Measurements from ENCODE around the gene EAF1.
"Not testable (repeated sequence)": the region's sequence is repeated elsewhere in the genome, so short reads cannot be mapped to it uniquely, and the experiment has no call there.

EAF1 gene

DNA sequence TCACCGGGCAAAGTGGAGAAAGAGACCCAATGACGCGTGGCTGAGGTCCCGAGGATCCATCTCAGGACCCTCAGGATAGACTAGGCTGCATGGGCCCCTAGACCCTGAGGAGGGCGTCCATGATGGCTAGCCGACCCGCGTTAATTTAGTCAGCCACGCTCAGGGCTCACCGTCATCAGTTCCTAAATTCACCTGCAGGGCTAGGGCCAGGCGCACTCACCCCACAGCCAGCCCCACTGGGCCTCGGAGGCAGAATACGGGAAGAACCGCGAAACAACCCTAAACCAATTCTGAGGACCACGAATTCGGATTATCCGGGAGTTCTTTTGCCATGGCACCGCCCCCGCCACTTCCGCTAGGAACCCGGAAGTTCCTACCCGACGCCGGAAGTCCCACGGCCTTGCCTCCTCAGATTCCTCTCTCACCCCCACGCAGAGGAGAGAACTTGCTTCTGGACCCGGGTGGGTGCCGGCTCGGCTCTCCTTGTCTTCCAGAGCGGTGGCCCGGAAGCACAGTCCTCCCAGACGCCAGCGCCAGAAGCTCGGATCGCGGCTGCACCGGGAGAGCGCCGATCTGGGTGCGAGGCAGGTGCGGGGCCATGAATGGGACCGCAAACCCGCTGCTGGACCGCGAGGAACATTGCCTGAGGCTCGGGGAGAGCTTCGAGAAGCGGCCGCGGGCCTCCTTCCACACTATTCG, at the start of gene EAF1, which contains the start of gene METTL6:
Gene EAF1, plus strand, starts transcription at position 417 of the 699 bp plus-strand sequence. Its CDS starts 182 bp downstream, at position 599.
Gene METTL6, minus strand, starts transcription at position 363 of the 699 bp plus-strand sequence. CDS start 1,033 bp downstream, outside the sequence.
- peak; percentile 81 for DNase-seq (ENCODE audit: low spot score)

GRCh38 chr3:15377961-15378791, 49.2 kb upstream of the EAF1 start:
- DNase-seq (ENCODE audit: low spot score): peak; percentile 93

DNA sequence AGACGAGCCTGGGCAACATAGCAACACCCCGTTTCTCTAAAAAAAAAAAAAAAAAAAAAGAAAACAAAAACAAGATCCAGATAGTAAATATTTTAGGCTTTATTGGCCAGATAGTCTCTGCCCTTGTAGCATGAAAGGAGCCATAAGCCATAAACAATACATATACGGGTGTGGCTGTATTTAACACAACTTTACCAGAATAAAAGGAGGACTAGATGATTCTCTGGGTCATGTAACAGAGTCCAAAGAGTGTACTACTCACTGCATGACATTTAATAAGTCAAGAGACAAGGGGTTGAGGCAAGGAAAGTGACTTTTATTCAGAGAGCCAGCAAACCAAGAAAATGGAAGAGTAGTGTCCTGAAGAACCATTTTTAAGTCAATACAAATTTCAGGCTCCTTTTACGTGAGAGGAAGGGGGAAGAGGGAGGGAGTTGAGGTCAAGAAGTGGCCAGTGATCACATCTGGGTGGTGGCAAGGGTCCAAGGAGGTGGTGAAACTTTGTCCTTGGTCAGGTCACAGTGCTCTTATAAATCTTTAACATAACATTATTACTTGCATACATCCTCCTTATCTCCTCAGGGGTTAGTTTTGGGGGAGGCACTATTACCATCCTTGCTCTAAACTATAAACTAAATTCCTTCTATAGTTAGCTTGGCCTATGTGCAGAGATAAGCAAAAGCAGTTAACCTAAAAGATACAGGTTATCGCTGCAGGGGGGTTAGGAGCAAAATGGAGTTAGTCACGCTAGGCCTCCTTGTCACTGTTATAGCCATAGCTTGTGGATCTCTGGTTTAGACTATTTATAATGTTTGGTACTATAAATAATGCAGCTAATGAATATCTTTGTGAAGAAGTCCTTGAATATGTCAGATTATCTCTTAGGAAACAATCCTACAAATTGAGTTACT, 46.2 kb upstream of the EAF1 start:
- DNase-seq (ENCODE audit: low spot score): no peak

DNA sequence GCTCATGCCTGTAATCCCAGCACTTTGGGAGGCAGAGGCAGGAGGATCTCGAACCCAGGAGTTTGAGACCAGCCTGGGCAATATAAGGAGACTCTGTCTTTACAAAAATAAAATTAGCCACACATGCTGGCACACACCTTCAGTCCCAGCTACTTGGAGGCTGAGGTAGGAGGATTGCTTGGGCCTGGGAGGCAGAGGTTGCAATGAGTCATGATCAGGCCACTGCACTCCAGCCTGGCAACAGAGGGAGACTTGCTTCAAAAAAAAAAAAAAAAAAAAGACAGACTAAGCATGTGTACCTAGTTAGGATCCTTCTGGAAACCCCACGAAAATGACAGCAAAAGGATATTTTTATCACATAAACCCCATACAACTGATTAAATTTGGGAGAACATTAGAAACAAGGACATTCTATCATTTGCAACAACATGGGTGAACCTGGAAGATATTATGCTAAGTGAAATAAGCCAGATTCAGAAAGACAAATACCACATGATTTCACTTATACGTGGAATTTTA, 44.9 kb upstream of the EAF1 start:
- DNase-seq (ENCODE audit: low spot score): no peak

- no peak for DNase-seq (ENCODE audit: low spot score)
Measured at GRCh38 chr3:15384510-15385237, 42.7 kb upstream of the EAF1 start.

DNA sequence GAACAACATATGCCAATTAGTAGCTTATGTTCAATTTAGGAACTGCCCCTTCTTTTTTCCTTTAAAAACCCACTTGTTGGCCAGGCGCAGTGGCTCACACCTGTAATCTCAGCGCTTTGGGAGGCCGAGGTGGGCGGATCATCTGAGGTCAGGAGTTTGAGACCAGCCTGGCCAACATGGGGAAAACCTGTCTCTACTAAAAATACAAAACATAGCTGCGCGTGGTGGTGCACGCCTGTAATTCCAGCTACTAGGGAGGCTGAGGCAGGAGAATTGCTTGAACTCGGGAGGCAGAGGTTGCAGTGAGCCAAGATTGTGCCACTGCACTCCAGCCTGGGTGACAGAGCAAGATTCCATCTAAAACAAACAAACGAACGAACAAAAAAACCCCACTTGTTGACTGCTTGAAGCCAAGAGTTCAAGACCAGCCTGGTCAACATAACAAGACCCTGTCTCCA, 42.1 kb upstream of the EAF1 start:
- DNase-seq (ENCODE audit: low spot score): not testable (repeated sequence)

- peak; percentile 71 for DNase-seq (ENCODE audit: low spot score)
Measured at GRCh38 chr3:15385901-15386653, 41.3 kb upstream of the EAF1 start.

- not testable (repeated sequence) for DNase-seq (ENCODE audit: low spot score)
Measured at GRCh38 chr3:15386654-15386955, 40.8 kb upstream of the EAF1 start.

- DNase-seq (ENCODE audit: low spot score): peak; percentile 8
Measured at GRCh38 chr3:15387171-15387581, 40.2 kb upstream of the EAF1 start.

DNA sequence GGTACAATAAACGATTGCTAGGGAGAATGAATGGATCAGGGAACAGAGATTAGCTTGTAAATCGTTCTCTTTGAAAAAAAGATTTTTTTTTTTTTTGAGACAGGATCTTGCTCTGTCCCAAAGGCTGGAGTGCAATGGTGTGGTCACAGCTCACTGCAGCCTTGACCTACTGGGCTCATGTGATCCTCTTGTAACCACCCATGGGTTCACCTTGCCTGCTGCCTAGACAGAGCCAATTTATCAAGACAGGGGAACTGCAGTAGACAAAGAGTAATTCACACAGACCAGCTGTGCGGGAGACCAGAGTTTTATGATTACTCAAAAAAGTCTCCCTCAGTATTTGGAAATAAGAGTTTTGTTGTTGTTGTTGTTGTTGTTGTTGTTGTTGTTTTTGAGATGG, 39.7 kb upstream of the EAF1 start:
- DNase-seq (ENCODE audit: low spot score): no peak

DNA sequence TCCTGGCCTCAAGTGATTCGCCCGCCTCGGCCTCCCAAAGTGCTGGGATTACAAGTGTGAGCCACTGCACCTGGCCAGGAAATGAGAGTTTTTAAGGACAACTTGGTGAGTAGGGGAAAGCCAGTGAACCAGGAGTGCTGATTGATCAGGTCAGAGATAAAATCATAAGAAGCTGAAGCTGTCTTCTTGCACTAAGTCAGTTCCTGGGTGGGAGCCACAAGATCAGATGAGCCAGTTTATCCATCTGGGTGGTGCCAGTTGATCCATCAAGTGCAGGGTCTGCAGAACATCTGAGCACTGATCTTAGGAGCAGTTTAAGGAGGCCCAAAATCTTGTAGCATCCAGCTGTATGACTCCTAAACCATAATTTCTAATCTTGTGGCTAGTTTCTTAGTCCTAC, 39.1 kb upstream of the EAF1 start:
- not testable (repeated sequence) for DNase-seq (ENCODE audit: low spot score)

DNA sequence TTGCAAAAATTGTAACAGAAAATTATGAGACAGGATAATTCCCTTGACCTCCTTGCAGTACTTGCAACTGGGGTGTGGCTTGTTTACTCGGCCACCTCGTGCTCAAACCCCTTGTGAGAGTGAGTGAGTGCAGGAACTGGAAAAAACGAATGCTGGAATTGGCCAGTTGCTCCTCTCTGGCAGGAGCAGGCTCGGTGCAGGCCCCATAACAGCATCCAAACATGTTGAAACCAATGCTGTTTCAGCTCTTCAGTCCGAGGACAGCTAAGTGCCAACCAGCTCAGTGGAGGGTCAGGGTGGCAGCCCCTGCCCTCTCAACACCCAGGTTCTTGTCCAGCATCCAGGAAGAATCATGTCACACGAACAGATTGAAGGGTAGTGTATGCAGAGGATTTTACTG, 36.9 kb upstream of the EAF1 start:
- no peak for DNase-seq (ENCODE audit: low spot score)

DNA sequence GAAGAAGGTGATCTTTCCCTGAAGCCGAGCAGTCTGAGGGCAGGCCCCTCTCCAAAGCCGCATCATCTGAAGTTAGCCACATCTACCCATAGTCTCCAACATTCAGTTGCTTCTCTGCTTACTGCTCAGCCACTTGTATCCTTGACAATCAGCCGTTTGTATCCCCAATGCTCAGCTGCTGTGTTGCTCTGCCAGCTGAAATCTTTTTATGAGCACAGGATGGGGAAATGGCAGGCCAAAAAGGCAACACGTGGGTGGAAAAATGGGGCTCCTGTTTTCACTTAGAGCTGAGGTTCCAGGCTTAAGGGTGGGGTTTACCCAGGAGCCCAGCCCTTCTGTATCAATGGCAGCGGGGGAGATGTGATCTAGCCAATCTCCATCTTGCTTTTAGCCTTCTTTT, 36.4 kb upstream of the EAF1 start:
- DNase-seq (ENCODE audit: low spot score): no peak

DNA sequence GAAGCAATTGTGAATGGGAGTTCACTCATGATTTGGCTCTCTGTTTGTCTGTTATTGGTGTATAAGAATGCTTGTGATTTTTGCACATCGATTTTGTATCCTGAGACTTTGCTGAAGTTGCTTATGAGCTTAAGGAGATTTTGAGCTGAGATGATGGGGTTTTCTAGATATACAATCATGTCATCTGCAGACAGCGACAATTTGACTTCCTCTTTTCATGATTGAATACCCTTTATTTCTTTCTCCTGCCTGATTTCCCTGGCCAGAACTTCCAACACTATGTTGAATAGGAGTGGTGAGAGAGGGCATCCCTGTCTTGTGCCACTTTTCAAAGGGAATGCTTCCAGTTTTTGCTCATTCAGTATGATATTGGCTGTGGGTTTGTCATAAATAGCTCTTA, 34.1 kb upstream of the EAF1 start:
- DNase-seq (ENCODE audit: low spot score): not testable (repeated sequence)

DNA sequence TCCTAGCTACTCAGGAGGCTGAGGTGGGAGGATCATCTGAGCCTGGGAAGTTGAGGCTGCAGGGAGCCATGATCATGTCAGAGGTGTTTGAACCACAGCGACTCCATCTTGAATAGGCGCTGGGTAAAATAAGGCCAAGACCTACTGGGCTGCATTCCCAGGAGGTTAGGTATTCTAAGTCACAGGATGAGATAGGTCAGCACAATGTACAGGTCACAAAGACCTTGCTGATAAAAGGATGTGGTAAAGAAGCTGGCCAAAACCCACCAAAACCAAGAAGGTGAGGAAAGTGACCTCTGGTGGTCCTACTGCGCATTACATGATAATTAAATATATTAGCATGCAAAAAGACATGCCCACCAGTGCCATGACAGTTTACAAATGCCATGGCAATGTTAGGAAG, 28.7 kb upstream of the EAF1 start:
- DNase-seq (ENCODE audit: low spot score): not testable (repeated sequence)

DNA sequence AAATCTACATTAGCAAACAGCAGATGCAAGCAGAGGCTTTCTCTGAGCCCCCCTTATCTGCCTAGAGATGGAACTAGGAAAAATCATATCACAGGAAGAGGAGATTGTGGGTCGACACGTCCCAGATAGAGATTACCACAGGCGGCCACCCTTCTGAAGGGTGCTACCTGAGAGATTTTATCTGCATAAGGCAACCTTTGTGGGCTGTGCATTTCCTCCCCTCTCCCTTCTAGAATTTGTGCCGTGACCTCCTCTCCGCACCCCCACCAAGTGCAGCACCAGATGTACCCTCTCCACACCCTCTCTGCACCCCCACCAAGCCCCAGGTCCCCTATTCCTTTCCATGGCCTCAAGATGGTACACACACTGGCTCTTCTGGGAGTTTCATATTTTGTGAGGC, 27.4 kb upstream of the EAF1 start:
- no peak for DNase-seq (ENCODE audit: low spot score)

DNA sequence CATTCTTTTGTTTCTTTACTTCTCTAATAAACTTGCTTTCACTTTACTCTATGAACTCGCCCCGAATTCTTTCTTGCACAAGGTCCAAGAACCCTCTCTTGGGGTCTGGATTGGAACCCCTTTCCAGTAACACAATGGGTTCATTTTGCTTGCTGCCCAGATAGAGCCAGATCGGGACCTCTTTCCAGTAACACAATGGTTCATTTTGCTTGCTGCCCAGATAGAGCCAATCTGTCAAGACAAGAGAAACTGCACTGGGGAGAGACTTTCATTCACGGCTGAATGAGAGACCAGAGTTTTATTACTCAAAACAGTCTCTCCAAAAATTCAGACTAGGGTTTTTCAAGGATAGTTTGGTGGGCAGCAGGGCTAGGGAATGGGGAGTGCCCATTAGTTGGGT, 25.5 kb upstream of the EAF1 start:
- no peak for DNase-seq (ENCODE audit: low spot score)

- no peak for DNase-seq (ENCODE audit: low spot score)
Measured at GRCh38 chr3:15403495-15403894, 23.9 kb upstream of the EAF1 start.

GRCh38 chr3:15403965-15404364, 23.4 kb upstream of the EAF1 start:
- no peak for DNase-seq (ENCODE audit: low spot score)

- DNase-seq (ENCODE audit: low spot score): no peak
Measured at GRCh38 chr3:15404767-15405166, 22.6 kb upstream of the EAF1 start.

Data from LoVo (cell line).